DMS114 treated with DMSO at 0.1 percent for 48 hours (cell line): ENCODE measurements around the gene PTPRT.

ENCODE experiments used
- DNase-seq: peaks from one replicate; lab custom pipeline; 2025; ENCODE audit not compliant: unreplicated experiment; lab: John Stamatoyannopoulos, UW

Gene PTPRT

GRCh38 chr20:42493001-42493400 is 696.7 kb downstream of the PTPRT start:
- no peak for DNase-seq

GRCh38 chr20:42492290-42492689 is 697.4 kb downstream of the PTPRT start:
- DNase-seq = no peak

- DNase-seq = no peak
These were observed 704.1 kb downstream of the PTPRT start for GRCh38 chr20:42485556-42485955.

GRCh38 chr20:42484790-42485375 is 704.8 kb downstream of the PTPRT start:
- DNase-seq = no peak

GRCh38 chr20:42484335-42484734 is 705.4 kb downstream of the PTPRT start:
- no peak for DNase-seq

GRCh38 chr20:42483730-42484303 is 705.9 kb downstream of the PTPRT start:
- DNase-seq = no peak

GRCh38 chr20:42482808-42483207 is 706.9 kb downstream of the PTPRT start:
- no peak for DNase-seq

GRCh38 chr20:42475773-42476172 is 713.9 kb downstream of the PTPRT start:
- DNase-seq = no peak

GRCh38 chr20:42474646-42475045 is 715.1 kb downstream of the PTPRT start:
- DNase-seq = no peak

GRCh38 chr20:42472198-42472597 is 717.5 kb downstream of the PTPRT start:
- DNase-seq = no peak

- DNase-seq = no peak
These were observed 727.6 kb downstream of the PTPRT start for GRCh38 chr20:42461965-42462593.

GRCh38 chr20:42461291-42461690 is 728.4 kb downstream of the PTPRT start:
- no peak for DNase-seq

- DNase-seq = no peak
These were observed 742.4 kb downstream of the PTPRT start for GRCh38 chr20:42447270-42447669.

GRCh38 chr20:42444799-42445198 is 744.9 kb downstream of the PTPRT start:
- no peak for DNase-seq

GRCh38 chr20:42443200-42443599 is 746.5 kb downstream of the PTPRT start:
- DNase-seq = no peak

GRCh38 chr20:42442716-42443115 is 747.0 kb downstream of the PTPRT start:
- no peak for DNase-seq

GRCh38 chr20:42441864-42442331 is 747.8 kb downstream of the PTPRT start:
- DNase-seq = no peak

- no peak for DNase-seq
These were observed 748.4 kb downstream of the PTPRT start for GRCh38 chr20:42441196-42441863.

GRCh38 chr20:42435230-42435629 is 754.5 kb downstream of the PTPRT start:
- DNase-seq = no peak

- no peak for DNase-seq
These were observed 757.0 kb downstream of the PTPRT start for GRCh38 chr20:42432496-42433334.

- no peak for DNase-seq
These were observed 759.1 kb downstream of the PTPRT start for GRCh38 chr20:42430598-42430997.
